Activated naive CD8-positive, alpha-beta T cell treated with anti-CD3 and anti-CD28 coated beads, Interleukin-2, amount 10 ng/mL, durations not matched to agents 7 days and 5 days (primary cell): ENCODE measurements around the gene BNIP5. TPM values are rescaled to one million over a fixed set of nuclear protein-coding genes. Genes with fewer than 3 reads are reported as not detected.

Experiments used
- ATAC-seq: fragments of 150-1000 bp; cut with Tn5 transposase; one replicate; pipeline ENCODE4 v1.10.0; 2021; ENCODE audit warnings: low read depth, moderate library complexity
- POLR2A ChIA-PET: fragments of 350-600 bp; sonication (Branson Sonifier 250); formaldehyde crosslinking; loops from one replicate; lab custom pipeline; 2021; ENCODE audit warnings: antibody characterized with exemption; lab: Charles Lee
- DNase-seq: peaks from one replicate; pipeline ENCODE4 v3.0.0; 2021
- H3K27ac Mint-ChIP-seq: one replicate; pipeline ENCODE4 v1.8.0; 2022; ENCODE audit warnings: mild to moderate bottlenecking, mixed read lengths
- H3K27me3 Mint-ChIP-seq: one replicate; pipeline ENCODE4 v1.8.0; 2022; ENCODE audit warnings: mild to moderate bottlenecking, moderate library complexity, mixed read lengths
- H3K36me3 Mint-ChIP-seq: one replicate; pipeline ENCODE4 v1.8.0; 2021; ENCODE audit warnings: mild to moderate bottlenecking, mixed read lengths
- H3K4me1 Mint-ChIP-seq: one replicate; pipeline ENCODE4 v1.8.0; 2021; ENCODE audit warnings: mixed read lengths
- H3K4me3 Mint-ChIP-seq: one replicate; pipeline ENCODE4 v1.8.0; 2022; ENCODE audit warnings: mild to moderate bottlenecking, moderate library complexity, mixed read lengths
- H3K9me3 Mint-ChIP-seq: one replicate; pipeline ENCODE4 v1.8.0; 2021; ENCODE audit warnings: mixed read lengths
- total RNA-seq, 2 experiments: library from RNA; stranded (reverse); gene quantifications; one replicate each; pipeline ENCODE4 v1.2.3, GENCODE V29; 2021

BNIP5 gene
- total RNA-seq, 2 experiments from 2014 or later: not detected

- H3K27me3 Mint-ChIP-seq: peaks cover 7% of the 10 kb centered on the region
- H3K4me3 Mint-ChIP-seq: no peak overlapping the region
Measured at GRCh38 chr6:36266913-36267644, 69.6 kb downstream of the BNIP5 start.

More at GRCh38 chr6:36266913-36267644, 69.6 kb downstream of the BNIP5 start:
- Mint-ChIP-seq H3K36me3 (no peaks in the 10 kb centered on the region), H3K9me3 (peaks cover 4% of the 10 kb centered on the region), H3K27ac (no peak overlapping the region), H3K4me1 (no peaks in the 10 kb centered on the region)
- POLR2A ChIA-PET: no interaction called here
- DNase-seq (no peak), ATAC-seq (no peak)

Other genes with a start within 250 kb of the BNIP5 start
- gene MAPK13, start 206.4 kb downstream of the BNIP5 start, total RNA-seq: 10 to 100 TPM; 40.5 to 41.6 TPM
- 10 to 100 TPM; 23.7 to 25.4 TPM for gene BRPF3, start 140.1 kb downstream of the BNIP5 start, total RNA-seq
- not detected for gene PNPLA1, start 66.8 kb downstream of the BNIP5 start, total RNA-seq
- gene ETV7, start 50.8 kb upstream of the BNIP5 start, total RNA-seq: 1 to 10 TPM; 8.7 to 9.8 TPM
- gene PXT1, start 106.0 kb upstream of the BNIP5 start, total RNA-seq: under 1 TPM; 0.22 to 0.37 TPM
- 10 to 100 TPM; 45.7 to 50.0 TPM for gene KCTD20, start 106.1 kb upstream of the BNIP5 start, total RNA-seq
- 10 to 100 TPM; 86.5 to 95.3 TPM for gene STK38, start 210.6 kb upstream of the BNIP5 start, total RNA-seq